ENCODE results near the gene RHBDL1.
"Not testable (repeated sequence)": the region's sequence is repeated elsewhere in the genome, so short reads cannot be mapped to it uniquely, and the experiment has no call there.

The RHBDL1 gene

GRCh38 chr16:708959-709358 lies 33.5 kb downstream of the RHBDL1 start:
- peaks cover 50 to 69% of the 10 kb centered on the region in 2 donors for H3K27me3 ChIP-seq (ENCODE audit: control insufficient read depth in 1 of 2, insufficient read depth in 2 of 2, low read length in 2 of 2)
- H3K27ac ChIP-seq (ENCODE audit: low read depth, low read length) = no peak overlapping the region
- no peaks in the 10 kb centered on the region for H3K36me3 ChIP-seq (ENCODE audit: insufficient read depth, low read length)
- H3K4me3 ChIP-seq (ENCODE audit: low read depth in 1 of 2, low read length in 2 of 2) = no peak overlapping the region
- no peaks in the 10 kb centered on the region for H3K4me1 ChIP-seq (ENCODE audit: insufficient read depth, low read length)
- H3K9ac ChIP-seq (ENCODE audit: low read length) = no peak overlapping the region
- no peaks in the 10 kb centered on the region for H3K9me3 ChIP-seq (ENCODE audit: low read length)

GRCh38 chr16:709566-710499 lies 34.4 kb downstream of the RHBDL1 start:
- no peaks in the 10 kb centered on the region for H3K9me3 ChIP-seq (ENCODE audit: low read length)
- H3K4me1 ChIP-seq (ENCODE audit: insufficient read depth, low read length) = peaks cover 3% of the 10 kb centered on the region
- H3K4me3 ChIP-seq (ENCODE audit: low read depth in 1 of 2, low read length in 2 of 2) = no peak overlapping the region
- H3K36me3 ChIP-seq (ENCODE audit: insufficient read depth, low read length) = no peaks in the 10 kb centered on the region
- H3K9ac ChIP-seq (ENCODE audit: low read length) = no peak overlapping the region
- no peak overlapping the region for H3K27ac ChIP-seq (ENCODE audit: low read depth, low read length)
- peaks cover 45 to 66% of the 10 kb centered on the region in 2 donors for H3K27me3 ChIP-seq (ENCODE audit: control insufficient read depth in 1 of 2, insufficient read depth in 2 of 2, low read length in 2 of 2)

DNA sequence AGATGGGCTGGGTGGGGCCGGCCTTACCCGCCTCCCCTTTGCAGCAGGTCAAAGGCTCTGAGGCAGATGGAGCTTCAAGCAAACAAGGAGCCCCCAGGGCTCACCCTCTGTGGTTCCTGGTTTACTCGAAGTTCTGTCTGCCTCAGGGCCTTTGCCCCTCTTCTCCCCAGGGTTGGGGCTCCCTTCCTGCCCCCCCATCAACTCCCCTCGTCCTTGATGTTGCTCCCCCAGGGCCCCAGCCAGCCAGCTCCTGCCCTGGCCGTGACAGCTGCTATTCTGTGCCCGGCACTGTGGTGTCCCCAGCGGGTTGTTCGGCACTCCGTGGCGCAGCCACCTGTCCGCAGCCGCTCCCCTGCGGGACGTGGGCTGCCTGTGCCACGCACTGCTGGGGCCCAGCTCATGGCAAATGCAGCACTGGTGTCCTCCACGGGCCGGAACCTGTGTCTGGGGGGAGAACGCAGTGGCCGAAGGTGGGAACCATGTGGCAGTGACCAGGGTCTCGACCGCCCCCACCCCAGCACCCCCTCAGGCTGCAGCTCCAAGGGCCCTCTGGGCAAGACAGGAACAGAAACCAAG lies 35.1 kb downstream of the RHBDL1 start:
- Histone ChIP-seq H3K9me3 (ENCODE audit: low read length) (no peaks in the 10 kb centered on the region), H3K27me3 (ENCODE audit: control insufficient read depth in 1 of 2, insufficient read depth in 2 of 2, low read length in 2 of 2) (peaks cover 45 to 63% of the 10 kb centered on the region in 2 donors), H3K36me3 (ENCODE audit: insufficient read depth, low read length) (no peaks in the 10 kb centered on the region), H3K4me1 (ENCODE audit: insufficient read depth, low read length) (peaks cover 4% of the 10 kb centered on the region), H3K9ac (ENCODE audit: low read length) (no peak overlapping the region), H3K27ac (ENCODE audit: low read depth, low read length) (no peak overlapping the region), H3K4me3 (ENCODE audit: low read depth in 1 of 2, low read length in 2 of 2) (no peak overlapping the region)

DNA sequence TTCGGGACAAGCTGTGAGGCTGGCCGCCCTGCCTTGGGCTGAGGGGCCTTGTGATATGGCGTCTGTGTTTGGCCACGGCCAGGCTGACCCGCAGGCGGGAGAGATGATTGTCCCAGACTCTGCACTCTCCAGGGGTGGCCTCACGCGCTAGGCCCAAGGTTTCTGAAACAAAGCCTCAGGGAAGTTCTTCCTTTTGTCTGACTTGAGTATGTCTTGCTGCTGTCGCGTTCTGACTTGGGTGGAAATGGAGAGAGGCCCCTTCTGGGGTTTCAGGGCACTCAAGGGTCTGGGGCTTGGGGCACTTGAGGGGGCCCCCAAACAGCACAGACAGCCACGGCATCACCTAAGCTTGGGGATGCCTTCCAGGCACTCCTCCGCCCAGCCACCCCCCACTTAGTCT lies 35.6 kb downstream of the RHBDL1 start:
- peaks cover 45 to 65% of the 10 kb centered on the region in 2 donors for H3K27me3 ChIP-seq (ENCODE audit: control insufficient read depth in 1 of 2, insufficient read depth in 2 of 2, low read length in 2 of 2)
- H3K36me3 ChIP-seq (ENCODE audit: insufficient read depth, low read length) = no peaks in the 10 kb centered on the region
- no peaks in the 10 kb centered on the region for H3K9me3 ChIP-seq (ENCODE audit: low read length)
- H3K4me1 ChIP-seq (ENCODE audit: insufficient read depth, low read length) = peaks cover 9% of the 10 kb centered on the region
- H3K4me3 ChIP-seq (ENCODE audit: low read depth in 1 of 2, low read length in 2 of 2) = no peak overlapping the region
- H3K9ac ChIP-seq (ENCODE audit: low read length) = no peak overlapping the region
- H3K27ac ChIP-seq (ENCODE audit: low read depth, low read length) = no peak overlapping the region

DNA sequence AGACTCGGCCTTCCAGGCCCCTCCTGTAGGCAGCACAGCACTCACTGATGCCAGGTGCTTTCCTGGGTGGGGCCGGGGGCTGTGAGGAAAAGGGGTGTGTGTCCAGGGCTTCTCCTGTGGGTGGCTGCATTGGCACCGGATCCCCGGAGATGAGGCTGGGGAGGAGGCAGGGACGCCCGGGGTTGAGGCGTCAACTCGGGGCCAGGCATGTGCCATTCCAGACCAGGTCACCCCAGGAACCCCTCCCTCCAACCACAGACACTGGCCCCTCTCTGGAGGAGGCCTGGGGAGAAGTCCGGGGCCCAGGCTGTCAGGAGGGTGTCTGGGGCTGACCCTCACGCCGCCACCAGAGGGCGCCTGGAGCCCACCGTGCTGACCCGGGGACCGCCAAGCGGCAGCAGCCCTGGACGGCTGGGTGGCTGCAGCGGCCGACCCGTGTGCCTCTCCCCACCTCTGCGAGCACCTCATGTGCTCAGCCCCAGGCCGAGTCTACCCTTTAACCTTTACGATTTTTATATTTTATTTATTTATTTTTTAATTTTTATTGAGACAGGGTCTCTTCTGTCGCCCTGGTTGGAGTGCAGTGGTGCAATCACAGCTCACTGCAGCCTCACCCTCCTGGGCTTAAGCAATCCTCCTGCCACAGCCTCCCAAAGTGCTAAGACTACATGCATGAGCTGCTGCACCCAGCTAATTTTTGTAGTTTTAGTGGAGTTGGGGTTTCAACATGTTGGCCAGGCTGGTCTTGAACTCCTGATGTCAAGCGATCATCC lies 36.3 kb downstream of the RHBDL1 start:
- no peak overlapping the region for H3K27ac ChIP-seq (ENCODE audit: low read depth, low read length)
- no peak overlapping the region for H3K4me3 ChIP-seq (ENCODE audit: low read depth in 1 of 2, low read length in 2 of 2)
- peaks cover 45 to 65% of the 10 kb centered on the region in 2 donors for H3K27me3 ChIP-seq (ENCODE audit: control insufficient read depth in 1 of 2, insufficient read depth in 2 of 2, low read length in 2 of 2)
- H3K36me3 ChIP-seq (ENCODE audit: insufficient read depth, low read length) = no peaks in the 10 kb centered on the region
- peaks cover 15% of the 10 kb centered on the region for H3K4me1 ChIP-seq (ENCODE audit: insufficient read depth, low read length)
- no peaks in the 10 kb centered on the region for H3K9me3 ChIP-seq (ENCODE audit: low read length)
- H3K9ac ChIP-seq (ENCODE audit: low read length) = no peak overlapping the region

GRCh38 chr16:712740-713250 lies 37.3 kb downstream of the RHBDL1 start:
- H3K27me3 ChIP-seq (ENCODE audit: control insufficient read depth in 1 of 2, insufficient read depth in 2 of 2, low read length in 2 of 2) = peaks cover 37 to 59% of the 10 kb centered on the region in 2 donors

DNA sequence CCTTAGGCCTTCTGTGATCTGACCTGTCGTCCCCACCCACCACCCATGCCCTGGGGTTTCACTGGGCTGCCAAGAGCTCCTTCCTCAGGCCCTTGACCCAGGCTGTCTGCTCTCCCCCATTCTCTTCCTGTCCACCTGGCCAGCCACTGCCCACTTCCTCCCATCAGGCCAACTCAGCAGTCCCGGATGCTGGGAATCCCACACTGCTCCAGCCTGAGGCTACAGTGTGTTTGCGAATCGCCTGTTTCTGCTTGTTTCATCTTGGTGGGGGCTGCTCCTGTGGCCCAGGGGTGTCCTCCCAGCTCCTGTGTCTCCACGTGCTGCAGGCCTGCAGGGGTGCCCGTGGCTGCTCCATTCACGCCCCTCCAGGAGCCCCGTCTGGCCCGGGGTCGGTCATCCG lies 38.6 kb downstream of the RHBDL1 start:
- Histone ChIP-seq H3K27ac (ENCODE audit: low read depth, low read length) (no peak overlapping the region), H3K4me3 (ENCODE audit: low read depth in 1 of 2, low read length in 2 of 2) (no peak overlapping the region), H3K4me1 (ENCODE audit: insufficient read depth, low read length) (peaks cover 15% of the 10 kb centered on the region), H3K36me3 (ENCODE audit: insufficient read depth, low read length) (no peaks in the 10 kb centered on the region), H3K9me3 (ENCODE audit: low read length) (no peaks in the 10 kb centered on the region), H3K9ac (ENCODE audit: low read length) (no peak overlapping the region), H3K27me3 (ENCODE audit: control insufficient read depth in 1 of 2, insufficient read depth in 2 of 2, low read length in 2 of 2) (peaks cover 24 to 46% of the 10 kb centered on the region in 2 donors)

More at GRCh38 chr16:712740-713250, 37.3 kb downstream of the RHBDL1 start:
- H3K27ac ChIP-seq (ENCODE audit: low read depth, low read length); H3K9ac ChIP-seq (ENCODE audit: low read length); H3K4me3 ChIP-seq (ENCODE audit: low read depth in 1 of 2, low read length in 2 of 2); H3K9me3 ChIP-seq (ENCODE audit: low read length); H3K36me3 ChIP-seq (ENCODE audit: insufficient read depth, low read length): not testable (repeated sequence)
- peaks cover 15% of the 10 kb centered on the region for H3K4me1 ChIP-seq (ENCODE audit: insufficient read depth, low read length)

- peaks cover 17 to 39% of the 10 kb centered on the region in 2 donors for H3K27me3 ChIP-seq (ENCODE audit: control insufficient read depth in 1 of 2, insufficient read depth in 2 of 2, low read length in 2 of 2)
- H3K9ac ChIP-seq (ENCODE audit: low read length) = no peak within 1 kb of the TSS
- H3K4me1 ChIP-seq (ENCODE audit: insufficient read depth, low read length) = peaks cover 21% of the 10 kb centered on the region
- no peaks in the 10 kb centered on the region for H3K9me3 ChIP-seq (ENCODE audit: low read length)
- H3K4me3 ChIP-seq (ENCODE audit: low read depth in 1 of 2, low read length in 2 of 2) = peak within 1 kb of the TSS; percentile 49 to 53
- no peak within 1 kb of the TSS for H3K27ac ChIP-seq (ENCODE audit: low read depth, low read length)
- H3K36me3 ChIP-seq (ENCODE audit: insufficient read depth, low read length) = no peaks in the 10 kb centered on the region
Measured at GRCh38 chr16:714558-715476, 39.3 kb downstream of the RHBDL1 start, which contains the start of gene METRN. Gene METRN (plus strand): TSS chr16:715118. CDS start chr16:715290, 172 bp downstream.

- H3K9ac ChIP-seq (ENCODE audit: low read length) = no peak overlapping the region
Measured at GRCh38 chr16:715477-716199, 40.2 kb downstream of the RHBDL1 start.

GRCh38 chr16:716200-716568 lies 40.7 kb downstream of the RHBDL1 start:
- Histone ChIP-seq H3K27me3 (ENCODE audit: control insufficient read depth in 1 of 2, insufficient read depth in 2 of 2, low read length in 2 of 2) (peaks cover 4 to 25% of the 10 kb centered on the region in 2 donors), H3K27ac (ENCODE audit: low read depth, low read length) (no peak overlapping the region), H3K4me1 (ENCODE audit: insufficient read depth, low read length) (peaks cover 28% of the 10 kb centered on the region), H3K36me3 (ENCODE audit: insufficient read depth, low read length) (no peaks in the 10 kb centered on the region), H3K9me3 (ENCODE audit: low read length) (no peaks in the 10 kb centered on the region), H3K9ac (ENCODE audit: low read length) (no peak overlapping the region), H3K4me3 (ENCODE audit: low read depth in 1 of 2, low read length in 2 of 2) (peak overlapping the region; percentile 49 to 53)

More at GRCh38 chr16:715477-716199, 40.2 kb downstream of the RHBDL1 start:
- Histone ChIP-seq H3K4me1 (ENCODE audit: insufficient read depth, low read length) (peaks cover 28% of the 10 kb centered on the region), H3K27ac (ENCODE audit: low read depth, low read length) (no peak overlapping the region), H3K27me3 (ENCODE audit: control insufficient read depth in 1 of 2, insufficient read depth in 2 of 2, low read length in 2 of 2) (peaks cover 9 to 31% of the 10 kb centered on the region in 2 donors), H3K36me3 (ENCODE audit: insufficient read depth, low read length) (no peaks in the 10 kb centered on the region), H3K9me3 (ENCODE audit: low read length) (no peaks in the 10 kb centered on the region), H3K4me3 (ENCODE audit: low read depth in 1 of 2, low read length in 2 of 2) (peak overlapping the region; percentile 49 to 53)
